Right lung (tissue), 5 donors: Measurements from ENCODE around the gene NFIX. TPM values are rescaled to one million over a fixed set of nuclear protein-coding genes. Genes with fewer than 3 reads are reported as not detected.

Experiments
- DNase-seq, 2 donors: peaks; one replicate each; pipeline ENCODE4 v3.0.0-alpha.2; 2013
- polyA plus RNA-seq, 5 donors: library from polyadenylated mRNA; unstranded; fragments of 120-200 nt; gene quantifications; one replicate each; pipeline versions ENCODE4 v1.2.1 to v1.2.3, GENCODE V29; 2013; ENCODE audit warnings: inconsistent platforms in 1 of 5, low replicate concordance in 1 of 5; ENCODE audit not compliant: insufficient read length in 5 of 5, insufficient read depth in 1 of 5

Gene NFIX
- polyA plus RNA-seq, 5 donors: 83.6 to 141 (median 101) TPM

DNA sequence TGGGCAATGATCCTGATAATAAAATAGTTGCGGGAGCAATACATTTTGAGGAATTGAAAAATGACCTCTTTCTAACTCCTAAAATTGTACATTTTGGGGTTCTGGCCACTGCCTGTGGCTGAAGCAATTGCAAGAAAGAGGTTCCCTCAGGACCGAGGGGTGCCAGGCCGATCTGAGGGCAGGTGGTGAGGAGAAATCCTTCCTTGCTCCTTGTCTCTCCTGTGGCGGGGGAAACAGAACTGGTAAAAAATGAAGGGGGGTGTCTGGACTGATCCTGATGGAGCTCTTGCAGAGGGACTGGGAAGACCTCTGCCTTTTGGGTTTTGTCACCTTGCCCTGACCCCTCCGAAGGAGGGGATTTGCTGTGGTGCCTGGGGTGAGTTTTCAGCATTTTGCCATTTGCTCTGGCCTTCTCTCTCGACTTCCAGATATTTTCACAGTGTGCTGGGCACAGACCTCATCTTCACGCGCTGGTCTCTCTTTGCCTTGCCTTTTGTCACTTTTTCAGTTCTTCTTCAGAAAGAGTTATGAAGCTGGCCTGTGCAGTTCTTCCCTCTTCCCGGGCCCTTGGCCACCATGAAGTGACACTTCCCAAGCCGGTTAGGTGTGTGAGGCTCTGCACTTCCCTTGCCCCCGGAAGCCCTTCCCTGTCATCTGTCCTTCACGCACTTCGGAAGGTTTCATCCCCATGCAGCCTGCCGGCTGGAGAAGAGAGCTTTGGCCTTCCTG is 22.2 kb downstream of the NFIX start:
- no peak for DNase-seq

DNA sequence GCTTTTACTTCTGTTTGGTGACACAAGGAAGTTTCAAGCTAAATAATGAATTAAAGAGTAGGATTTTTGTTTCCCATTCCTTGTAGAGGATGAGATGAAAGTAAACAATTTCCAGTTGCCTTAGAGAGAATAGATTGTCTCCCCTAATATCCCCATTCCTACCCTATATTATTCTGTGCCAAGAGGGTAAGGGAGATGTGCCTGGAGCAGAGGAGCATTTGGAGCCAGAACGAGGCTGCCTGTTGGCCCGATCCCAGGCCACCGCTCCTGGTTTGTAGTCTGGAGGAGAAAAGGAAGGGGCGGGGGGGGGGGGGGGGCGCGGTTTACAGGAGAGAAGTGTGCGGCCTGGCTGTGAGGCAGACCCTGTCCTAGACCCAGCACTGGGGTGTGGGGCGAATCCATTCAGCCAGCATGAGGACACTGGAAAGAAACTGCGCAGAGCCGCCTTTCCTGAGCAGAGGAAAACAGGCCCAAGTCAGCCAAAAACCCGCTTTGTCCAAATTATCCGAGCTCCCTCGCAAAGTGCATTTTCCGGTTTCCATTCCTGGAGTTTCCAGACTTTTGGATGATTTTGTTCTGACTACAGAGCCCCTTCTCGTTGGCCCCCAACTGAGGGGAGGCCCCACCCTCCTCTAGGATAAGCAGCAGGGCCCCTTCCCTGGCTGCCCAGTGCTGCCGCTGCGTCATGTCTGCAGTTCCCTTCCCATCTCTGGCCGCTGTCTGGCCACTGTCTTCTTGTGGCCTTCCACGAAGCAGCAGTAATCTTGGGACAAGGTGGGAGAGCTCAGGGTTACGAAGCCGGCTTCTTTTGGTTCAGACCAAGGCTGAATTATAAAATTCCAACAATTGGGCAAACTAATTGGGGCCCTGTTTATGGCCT is 23.0 kb downstream of the NFIX start:
- DNase-seq: no peak

DNA sequence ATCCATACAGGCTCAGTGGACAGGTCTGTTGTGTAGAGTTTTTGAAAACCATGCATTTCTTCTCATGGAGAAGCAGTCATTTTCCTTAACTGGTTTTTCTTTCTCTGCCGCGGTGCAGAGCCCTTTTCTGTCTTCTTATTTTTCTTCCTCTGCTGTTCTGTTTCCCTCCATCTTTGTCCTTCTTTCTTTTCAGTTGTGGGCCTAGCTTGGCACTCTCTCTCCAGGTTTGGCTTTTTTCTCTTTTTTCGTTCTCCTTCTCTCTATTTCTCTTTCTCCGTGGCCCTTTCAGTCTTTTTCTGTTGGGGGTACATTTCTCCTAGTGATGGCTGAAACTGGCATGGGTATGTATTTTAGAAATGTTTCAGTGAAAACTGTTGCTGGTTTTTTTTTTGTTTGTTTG is 24.1 kb downstream of the NFIX start:
- no peak for DNase-seq

DNA sequence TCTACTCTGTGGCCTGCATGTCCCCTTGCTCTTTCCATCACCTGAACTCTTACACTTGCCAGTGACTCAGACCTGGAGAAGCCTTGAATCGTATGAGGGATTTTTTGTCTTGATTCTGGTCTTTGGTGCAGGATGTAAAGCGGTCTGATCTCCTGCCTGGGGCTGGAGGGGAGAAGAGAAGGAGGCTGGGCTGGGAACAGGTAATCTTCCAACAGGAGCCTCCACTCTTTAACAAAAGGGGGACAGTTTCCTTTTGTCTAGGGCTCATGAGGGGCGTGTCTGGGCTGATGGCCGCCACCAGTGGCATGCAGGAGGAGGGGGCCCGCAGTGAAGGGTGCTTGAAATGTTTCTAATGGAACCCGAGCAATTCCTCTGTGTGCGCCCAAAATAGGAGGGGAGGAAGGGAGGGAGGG is 24.7 kb downstream of the NFIX start:
- no peak for DNase-seq

DNA sequence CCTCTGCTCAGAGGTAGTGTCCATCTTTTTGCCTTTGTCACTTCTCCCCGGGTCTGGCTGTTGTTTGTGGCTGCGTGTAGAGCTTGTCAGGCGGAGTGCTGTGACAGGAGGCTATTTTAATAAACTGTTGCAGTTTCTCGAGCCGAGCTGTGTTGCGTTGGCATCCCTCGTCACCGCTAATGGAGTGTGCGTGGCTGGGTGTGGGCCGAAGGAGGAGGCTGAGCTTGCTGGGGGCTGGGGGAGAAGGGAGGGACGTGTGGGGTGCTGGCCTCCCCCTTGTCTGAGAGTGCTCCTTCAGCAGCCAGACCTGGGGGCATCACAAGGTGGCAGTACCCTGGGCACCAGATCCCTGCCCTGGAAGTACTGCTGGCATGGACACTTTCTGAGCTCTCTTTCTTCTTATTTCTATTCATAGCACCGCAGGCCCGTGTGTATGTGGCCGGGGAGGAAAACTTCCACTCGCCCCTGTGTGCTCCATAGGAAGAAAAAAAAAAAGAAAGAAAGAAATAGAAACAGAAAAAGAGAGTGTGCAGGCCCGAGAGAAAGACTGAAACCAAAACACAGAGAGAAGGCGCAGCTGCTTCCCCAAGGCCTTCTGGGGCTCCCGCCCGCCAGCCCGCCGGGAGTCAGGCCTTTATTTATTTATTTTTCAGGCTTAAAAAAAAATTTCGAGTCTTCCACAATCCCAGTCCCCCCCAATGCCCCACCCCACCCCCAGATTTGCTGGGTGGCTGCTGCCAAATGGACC is 27.0 kb downstream of the NFIX start:
- DNase-seq: peak in 1 of 2 donors; percentile 53

DNA sequence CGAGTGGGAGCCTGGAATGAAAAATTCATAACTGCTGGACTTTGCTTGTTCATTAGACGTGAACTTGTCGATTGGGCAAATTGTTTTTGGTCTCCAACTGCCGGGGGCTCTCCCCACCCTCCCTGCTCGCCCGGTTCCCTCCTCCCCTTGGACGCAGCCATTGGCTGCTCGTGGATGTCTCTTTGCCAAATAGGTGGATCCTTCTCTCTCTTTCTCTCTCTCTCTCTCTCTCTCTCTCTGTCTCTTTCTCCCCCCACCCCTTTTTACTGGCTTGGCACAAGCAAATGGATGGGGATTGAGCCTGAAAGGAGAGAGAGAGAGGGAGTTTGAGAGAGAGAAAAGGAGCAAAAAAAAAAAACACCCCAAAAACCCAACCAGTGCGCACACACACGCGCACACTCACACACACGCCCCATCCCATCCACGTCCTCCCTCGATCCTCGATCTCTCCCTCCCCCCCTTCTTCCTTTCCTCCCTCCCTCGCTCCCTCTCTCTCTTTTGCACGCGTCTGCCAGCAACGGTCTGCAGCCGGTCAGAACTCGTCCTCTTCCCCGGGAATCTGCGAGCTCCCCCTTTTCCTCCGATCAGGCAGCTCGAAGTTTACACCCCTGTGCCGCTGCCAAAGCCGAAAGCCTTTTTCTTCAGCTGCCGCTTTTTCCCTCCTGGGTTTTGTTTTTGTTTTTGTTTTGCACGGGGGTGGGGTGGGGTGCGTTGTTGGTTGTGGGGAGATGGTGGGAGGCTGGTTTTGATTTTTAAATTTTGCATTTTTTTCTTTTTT is 27.8 kb downstream of the NFIX start:
- DNase-seq: peak; percentile 91 to 94

DNA sequence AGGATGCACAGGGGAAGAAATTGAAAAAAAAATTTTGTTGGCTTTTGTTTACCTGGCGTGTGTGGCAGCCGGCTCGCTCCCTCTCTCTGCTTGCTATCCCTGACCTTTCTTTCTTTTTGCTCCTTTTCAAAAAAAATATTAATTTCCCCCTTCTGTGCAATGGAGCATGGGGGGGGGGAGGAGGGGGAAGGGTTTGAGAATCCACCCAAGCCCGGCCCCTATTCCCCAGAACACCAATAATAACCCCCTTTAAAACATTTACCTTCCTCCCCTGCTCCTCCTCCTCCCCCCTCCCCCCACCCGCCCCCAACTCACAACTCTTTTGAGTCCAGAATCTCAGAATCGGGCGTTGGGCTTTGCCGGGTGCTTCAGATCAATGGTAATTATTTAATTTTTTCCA is 28.4 kb downstream of the NFIX start:
- no peak for DNase-seq

DNA sequence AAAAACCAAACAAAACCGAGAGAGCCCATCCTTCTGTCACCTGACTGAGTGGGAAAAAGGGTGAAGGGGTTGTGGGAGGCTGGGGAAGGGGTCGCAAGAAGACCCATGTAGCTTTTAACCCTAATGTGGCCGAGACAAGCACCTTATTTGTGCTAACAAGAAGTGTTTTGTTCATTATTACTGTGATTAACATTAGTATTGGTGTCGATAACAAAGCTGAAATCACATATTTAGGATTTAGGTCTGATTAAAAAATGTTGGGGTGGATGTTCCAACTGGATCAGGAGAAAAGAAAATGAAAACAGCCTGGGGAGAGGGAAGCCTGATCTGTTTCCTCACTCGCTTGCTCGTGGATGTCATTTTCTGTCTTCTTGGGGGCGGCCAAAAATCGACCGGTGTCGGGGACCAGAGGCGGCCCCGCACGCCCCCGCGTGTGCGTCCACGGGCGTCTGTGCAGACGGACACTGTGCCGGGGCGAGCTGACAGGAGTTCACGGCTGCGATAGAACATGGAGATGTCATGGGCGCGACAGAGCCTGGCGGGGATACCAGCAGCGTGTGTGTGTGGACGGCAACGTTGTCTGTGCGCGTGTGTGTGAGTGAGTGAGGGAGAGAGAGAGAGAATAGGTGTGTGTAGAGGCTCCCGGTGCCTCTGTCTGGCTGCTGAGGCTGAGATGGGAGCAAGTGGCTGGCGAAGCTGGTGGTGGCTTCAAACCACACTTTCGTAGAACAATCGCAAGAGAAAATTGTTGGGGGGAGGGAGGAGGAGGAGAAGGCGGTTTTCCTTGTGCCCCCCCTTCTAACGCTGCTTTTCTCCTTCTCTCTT is 29.1 kb downstream of the NFIX start:
- DNase-seq: no peak

DNA sequence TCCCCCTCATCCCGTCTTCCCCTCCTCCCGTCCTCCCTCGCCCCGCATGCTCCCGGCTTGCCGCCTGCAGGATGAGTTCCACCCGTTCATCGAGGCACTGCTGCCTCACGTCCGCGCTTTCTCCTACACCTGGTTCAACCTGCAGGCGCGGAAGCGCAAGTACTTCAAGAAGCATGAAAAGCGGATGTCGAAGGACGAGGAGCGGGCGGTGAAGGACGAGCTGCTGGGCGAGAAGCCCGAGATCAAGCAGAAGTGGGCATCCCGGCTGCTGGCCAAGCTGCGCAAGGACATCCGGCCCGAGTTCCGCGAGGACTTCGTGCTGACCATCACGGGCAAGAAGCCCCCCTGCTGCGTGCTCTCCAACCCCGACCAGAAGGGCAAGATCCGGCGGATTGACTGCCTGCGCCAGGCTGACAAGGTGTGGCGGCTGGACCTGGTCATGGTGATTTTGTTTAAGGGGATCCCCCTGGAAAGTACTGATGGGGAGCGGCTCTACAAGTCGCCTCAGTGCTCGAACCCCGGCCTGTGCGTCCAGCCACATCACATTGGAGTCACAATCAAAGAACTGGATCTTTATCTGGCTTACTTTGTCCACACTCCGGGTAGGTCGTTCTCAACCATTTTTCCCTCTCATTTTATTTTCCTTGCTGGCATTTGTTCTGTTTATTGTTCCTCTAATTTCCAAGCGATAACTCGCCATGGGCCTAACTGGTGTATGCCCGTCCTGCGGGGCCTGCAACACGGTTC is 29.8 kb downstream of the NFIX start:
- DNase-seq: no peak

DNA sequence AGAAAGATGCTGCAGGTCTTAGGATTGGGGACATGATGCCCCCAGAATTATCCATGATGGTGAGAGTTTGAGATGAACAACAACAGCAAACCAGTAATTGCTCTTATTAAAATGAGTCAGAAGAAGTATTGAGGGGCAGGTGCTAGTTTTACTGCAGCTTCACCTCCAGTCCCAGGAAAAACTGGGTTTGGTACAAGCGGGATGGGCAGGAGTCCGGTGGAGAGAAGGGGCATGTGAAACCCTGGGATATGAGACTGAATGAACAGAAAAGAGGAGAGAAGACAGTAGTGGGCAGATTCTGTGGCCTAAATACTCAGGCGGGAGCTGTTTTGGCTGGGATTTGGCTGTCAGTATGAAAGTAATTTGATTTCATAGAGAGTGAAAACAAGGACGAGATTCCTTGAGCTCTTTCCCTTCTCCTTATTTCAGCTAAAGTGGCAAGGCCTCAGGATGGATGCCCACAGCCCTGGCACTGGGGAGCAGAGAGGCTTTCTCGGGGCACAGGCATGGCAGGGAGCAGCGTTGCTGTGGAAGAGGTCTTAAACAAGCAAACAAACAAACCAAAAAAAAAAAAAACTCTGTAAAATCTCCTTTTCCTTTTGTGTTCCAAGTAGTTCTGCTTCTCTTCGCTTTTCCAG is 30.7 kb downstream of the NFIX start:
- no peak for DNase-seq

DNA sequence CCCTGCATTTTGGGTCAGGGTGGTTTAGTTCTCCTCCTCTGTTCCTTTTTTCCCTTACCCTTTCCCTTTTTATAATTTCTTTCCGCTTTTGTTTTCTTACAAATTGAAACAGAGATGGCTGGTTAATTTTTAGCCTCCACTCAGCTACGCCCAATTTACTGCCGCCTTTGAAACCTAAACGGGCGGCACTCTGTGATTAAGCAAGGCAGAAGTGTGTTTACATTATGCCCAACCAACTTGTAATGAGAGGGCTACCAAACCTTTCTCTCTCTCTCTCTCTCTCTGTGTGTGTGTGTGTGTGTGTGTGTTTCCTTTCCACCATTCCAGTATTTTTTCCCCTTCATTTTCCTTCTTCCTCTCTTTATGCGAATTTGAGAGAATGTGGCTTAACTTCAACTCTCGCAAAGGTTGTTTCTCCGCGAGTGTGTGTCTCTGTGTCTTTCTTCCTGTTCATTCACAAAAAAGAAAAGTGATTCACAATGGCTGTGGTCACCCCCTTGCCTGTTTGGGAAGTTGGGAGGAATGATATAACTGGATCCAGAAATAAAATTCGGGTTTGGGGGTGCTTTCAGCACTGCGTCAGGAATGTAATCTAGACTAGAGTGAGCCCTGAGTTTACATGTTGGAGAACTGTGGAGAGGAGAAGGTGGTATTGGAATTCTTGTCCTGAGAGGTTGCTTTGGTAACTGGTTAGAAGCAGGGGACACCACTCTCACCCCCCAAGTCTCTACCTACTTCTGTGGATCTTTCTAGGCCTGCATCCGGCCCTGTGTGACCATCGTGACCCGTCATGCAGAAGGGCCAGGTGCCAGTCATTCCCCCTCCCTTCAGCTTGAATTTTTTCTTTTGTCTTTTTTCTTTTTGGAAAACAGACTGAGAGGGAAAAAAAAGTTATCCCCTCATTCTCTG is 31.4 kb downstream of the NFIX start:
- peak in 1 of 2 donors; percentile 64 for DNase-seq

DNA sequence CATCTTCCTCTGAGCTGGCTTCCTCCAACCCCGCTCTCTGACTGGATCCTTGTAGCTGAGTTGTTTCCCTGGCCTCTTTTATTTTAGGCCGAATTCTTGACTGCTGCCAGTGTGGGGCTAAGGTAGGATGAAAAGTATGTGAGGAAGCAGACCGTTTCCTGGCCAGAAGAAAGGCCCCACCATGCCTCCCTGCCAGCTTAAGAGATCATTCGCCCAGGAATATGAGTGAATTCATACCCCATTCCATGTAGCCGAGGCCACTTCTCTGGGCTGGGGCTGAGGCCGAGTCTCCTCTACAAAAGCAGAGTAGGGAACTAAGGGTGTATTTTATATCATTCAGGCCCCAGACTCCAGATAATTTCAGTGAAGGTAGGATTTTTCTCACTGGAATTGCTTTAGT is 32.3 kb downstream of the NFIX start:
- DNase-seq: no peak

DNA sequence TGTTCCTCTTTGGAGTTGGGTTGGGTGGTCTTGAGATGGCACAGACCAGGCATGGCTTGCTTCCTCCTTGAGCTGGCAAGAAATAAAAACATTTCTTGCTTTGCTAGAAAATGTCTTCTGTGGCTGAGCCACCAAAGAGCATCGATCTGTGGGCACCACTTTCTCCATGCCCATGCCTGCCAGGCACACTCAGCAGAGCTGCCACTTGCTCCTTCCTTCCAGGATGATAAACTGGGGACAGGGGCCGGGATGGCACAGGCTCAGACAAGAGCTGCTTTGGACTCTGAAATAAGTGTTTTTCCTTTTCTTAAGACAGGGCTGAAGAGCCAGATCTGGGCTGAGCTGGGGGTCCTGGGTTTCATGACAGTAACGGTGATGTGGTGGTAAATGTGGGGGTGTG is 32.8 kb downstream of the NFIX start:
- no peak for DNase-seq

DNA sequence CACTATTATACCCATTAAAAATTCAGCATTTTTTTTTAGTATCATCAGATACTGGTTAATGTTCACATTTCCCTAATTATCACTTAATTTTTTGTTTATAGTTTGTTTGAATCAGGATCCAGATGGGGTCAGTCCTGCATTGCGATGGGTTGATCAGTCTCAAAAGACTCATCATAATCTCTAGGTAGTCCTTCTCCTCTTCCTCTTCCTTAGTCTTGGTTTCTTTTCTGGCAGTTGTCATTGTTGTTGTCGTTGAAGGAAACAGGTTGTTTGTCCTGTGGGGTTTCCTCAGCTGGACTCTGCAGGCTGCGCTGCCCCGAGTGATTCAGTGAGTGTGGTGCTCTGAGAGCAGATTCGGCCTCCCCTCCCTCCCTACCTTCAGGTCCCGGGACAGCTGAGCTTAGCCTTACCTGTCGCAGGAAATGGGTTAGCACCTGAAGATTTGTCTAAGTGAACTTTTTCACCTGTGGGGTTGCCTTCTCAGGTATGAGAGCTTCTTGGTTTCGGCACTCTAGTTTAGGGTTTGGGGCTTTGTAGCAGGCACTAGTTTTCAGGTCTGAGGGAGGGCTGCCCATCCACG is 34.1 kb downstream of the NFIX start:
- no peak for DNase-seq

DNA sequence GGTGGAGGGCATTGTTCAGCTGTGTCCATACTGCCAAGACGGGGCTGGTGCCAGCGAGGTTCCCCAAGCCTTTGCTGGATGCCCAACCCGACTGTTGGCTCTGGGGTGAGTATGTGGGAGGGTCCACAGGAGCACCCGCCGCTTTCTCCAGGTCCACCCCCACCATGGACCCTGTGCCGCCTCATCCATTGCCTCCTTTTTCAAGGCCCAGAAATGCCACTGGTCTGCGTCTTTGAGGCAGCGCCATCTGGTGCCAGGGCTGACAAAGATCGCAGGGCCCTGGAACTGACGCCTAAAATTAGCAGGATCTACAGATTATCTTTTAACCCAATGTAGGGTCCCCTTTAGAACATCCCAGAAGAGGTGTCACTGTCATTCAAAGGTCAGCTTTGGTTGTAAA is 34.6 kb downstream of the NFIX start:
- DNase-seq: no peak

DNA sequence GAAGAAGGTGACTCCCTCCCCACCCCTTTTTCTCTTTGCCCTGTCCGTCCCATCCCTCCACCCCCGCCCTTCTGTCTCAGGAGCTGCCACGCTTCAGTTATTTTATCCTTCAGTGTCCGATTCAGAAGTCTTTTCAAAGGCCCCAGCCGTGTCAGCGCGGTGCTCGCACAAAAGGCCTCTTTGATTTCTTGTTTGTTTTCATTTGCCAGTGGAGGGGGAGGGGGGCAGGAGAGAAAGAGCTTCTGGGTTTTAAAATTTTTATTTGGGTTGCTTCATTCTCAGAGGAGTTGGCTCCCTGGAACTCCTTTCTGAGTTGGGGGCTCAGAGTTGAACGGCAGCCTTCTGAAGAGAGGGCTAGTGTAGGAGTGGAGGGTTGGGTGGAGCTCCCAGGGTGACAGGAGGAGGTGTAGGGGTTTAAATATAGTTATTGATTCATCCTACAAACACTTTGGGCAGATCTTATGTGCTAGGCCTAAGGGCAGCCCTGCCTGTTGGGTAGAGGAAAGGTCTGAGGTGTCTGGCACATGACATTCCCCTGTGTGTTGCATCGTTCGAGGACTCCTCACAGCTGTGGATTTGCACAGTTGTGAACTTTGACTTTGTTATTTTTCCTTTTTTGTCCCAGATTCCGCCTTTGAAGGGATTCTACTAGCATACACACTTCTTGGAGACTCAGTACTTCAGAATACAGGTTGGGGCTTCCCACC is 36.8 kb downstream of the NFIX start:
- DNase-seq: no peak

DNA sequence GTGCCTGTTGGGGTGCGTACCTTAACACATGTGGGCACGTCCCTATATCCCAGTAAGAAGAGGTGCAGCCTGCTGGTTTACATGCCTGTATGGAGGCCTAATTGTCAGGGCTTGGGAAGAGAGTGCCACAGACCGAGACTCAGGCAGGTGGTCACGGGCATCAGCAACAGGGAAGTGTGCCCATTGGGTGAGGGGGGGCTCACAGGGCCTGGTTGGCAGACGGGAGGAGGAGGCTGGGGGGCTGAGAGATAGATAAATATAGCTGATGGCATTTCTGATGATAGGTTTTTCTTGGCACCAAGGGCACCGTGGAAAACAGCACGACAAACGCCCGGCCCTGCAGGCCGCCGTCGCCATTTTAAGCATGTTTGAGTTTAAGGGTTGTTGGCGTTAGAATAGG is 37.6 kb downstream of the NFIX start:
- DNase-seq: no peak
